ENCODE measurements around the gene SLC4A4.
A peak's percentile ranks its signal among the peaks of the same experiment; 100 is the strongest.

The SLC4A4 gene

DNA sequence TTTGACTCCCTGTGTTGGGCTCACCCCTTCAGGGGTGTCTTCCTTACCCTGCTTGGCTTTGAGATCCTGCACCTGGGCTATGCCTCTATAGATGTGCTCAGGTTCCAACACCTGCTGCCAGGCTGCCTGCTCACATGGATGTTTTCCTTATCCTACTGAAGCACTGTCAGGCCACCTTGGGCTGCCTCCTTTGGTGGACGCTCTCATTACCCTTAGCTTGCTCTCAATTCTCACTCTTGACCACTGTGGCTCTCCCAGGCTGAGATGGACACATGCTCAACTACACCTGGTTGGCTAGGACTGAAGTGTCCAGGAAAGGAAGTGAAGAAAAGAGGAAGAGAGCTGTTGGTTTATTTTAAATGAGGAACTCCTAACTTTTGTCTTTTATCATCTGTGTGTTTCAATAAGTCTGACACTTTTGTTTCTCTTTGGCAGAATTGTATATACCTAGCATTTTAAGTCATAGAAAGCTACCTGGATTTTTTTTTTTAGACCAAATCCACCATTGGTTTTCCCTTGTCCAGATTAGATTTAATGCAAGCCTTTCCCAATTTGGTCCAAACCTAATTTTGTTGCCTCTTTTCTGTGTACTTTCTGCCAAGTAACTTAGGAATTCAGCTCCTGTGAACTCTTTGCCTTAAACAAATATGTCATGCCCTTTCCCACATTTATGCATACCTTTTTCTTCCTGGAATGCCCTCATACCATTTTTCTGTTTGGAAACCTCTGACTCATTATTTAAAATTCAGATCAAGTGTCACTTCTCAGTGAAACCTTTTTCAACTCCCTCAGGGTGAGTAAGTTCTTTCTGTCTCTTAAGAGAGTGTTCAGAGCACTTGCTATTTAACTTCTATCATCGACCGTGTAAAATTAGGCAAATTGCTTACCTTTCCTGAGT lies 269.2 kb downstream of the SLC4A4 start:
- no peak for DNase-seq

DNA sequence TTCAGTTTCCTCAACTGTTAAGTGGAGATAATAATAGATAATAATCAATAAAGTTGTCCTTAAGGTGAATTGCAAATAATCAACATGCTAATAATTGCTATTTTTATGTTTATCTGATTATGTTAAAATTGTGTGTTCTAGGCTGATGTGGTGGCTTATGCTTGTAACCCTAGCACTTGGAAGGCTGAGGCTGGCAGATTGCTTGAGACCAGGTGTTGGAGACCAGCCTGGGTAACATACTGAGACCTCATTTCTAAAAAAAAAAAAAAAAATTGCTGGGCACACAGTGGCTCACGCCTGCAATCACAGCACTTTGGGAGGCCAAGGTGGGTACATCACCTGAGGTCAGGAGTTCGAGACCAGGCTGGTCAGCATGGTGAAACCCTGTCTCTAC lies 269.9 kb downstream of the SLC4A4 start:
- DNase-seq = no peak

DNA sequence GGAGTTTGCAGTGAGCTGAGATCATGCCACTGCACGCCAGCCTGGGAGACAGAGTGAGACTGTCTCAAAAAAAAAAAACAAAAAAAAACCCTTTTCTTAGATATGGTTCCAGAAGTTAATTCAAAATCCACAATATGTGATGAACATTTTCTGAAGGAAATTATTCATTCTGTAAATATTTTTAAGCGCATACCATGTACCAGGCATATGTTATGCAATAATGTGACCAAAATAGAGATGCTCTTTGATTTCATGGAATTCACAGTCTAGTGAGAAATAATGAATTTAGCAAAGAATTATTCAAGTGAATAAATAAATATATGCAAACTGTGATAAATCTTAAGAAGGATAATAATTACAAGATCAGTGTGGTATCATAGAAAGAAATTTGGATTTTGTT lies 270.3 kb downstream of the SLC4A4 start:
- DNase-seq = no peak

DNA sequence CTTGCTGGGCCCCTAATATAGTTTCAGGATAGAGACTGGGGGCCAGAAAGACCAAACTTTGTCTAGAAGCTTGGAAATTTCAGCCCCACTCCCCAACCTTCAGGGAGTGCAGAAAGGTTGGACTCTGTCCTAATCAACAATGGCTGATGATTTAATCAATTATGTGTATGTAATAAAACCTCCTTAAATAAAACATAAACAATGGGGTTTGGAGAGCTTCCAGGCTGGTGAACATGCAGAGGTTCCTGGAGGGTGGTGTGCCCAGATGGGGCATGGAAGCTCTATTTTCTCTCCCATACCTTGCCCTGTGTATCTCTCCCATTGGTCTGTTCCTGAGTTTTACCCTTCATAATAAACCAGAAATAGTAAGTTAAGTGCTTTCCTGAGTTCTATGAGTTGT lies 270.8 kb downstream of the SLC4A4 start:
- DNase-seq = no peak

DNA sequence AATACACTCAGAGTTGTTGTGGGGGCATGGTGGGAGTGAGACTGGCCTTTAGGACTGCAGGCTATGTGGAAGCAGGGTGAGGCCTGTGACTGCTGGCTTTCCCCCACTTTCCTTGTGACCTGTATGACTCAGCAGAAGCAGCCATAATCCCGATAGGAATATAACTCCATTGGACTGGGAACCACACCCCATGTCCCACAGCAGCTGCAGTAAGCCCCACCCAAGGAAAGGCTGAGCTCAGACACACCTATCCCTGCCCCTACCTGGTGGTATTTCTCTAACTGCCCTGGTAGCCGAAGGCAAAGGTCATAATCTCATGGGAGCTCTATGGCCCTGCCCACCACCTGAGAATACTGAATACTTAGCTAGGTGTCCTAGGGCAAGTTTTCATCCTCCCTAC lies 275.8 kb downstream of the SLC4A4 start:
- no peak for DNase-seq

DNA sequence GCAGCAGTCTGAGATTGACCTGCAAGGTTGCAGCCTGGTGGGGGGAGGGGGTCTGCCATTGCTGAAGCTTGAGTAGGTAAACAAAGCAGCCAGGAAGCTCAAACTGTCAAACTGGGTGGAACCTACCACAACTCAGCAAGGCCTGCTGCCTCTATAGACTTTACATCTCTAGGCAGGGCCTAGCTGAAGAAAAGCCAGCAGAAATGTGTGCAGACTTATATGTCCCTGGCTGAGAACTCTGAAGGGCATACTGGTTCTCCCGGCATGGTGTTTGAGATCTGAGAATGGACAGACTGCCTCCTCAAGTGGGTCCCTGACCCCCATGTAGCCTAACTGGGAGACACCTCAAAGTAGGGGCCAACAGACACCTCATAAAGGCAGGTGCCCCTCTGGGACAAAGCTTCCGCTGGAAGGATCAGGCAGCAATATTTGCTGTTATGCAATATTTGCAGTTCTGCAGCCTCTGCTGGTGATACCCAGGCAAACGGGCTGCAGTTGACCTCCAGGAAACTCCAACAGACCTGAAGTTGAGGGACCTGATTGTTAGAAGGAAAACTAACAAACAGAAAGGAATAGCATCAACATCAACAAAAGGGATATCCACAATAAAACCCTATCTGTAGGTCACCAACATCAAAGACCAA lies 277.5 kb downstream of the SLC4A4 start:
- peak; percentile 0 for DNase-seq
